Frontal cortex (tissue), 4 donors: ENCODE data around the gene CELF5. TPM values are rescaled to one million over a fixed set of nuclear protein-coding genes. Genes with fewer than 3 reads are reported as not detected.
"Not testable (repeated sequence)": the region's sequence is repeated elsewhere in the genome, so short reads cannot be mapped to it uniquely, and the experiment has no call there.

Experiments used
- DNase-seq, 2 donors: peaks; one replicate each; pipeline ENCODE4 v3.0.0; 2012; ENCODE audit warnings: low spot score in 2 of 2
- FAIRE-seq: peaks from 2 replicates; lab custom pipeline; 2012; peaks lifted over from hg19 to GRCh38; lab: Jason Lieb, UNC
- total RNA-seq: library from RNA; depleted of rRNA; stranded (reverse); fragments of >200 nt; gene quantifications from one replicate; pipeline ENCODE4 v1.2.3, GENCODE V29; 2014
- donor health status: control.
- donor health status: control.
- donor health status: control.

Gene CELF5
- total RNA-seq, 1 donor from 2014 or later, result 50.1 TPM

GRCh38 chr19:3234800-3235199 is 10.3 kb downstream of the CELF5 start:
- FAIRE-seq (no peak), DNase-seq (no peak)

- DNase-seq, result not testable (repeated sequence)
Measured at GRCh38 chr19:3235604-3236003, 11.1 kb downstream of the CELF5 start.

GRCh38 chr19:3236272-3236671 is 11.8 kb downstream of the CELF5 start:
- FAIRE-seq (no peak), DNase-seq (no peak)

More at GRCh38 chr19:3235604-3236003, 11.1 kb downstream of the CELF5 start:
- FAIRE-seq, result not testable (repeated sequence)

- DNase-seq, result no peak
Measured at GRCh38 chr19:3238066-3238561, 13.7 kb downstream of the CELF5 start.

GRCh38 chr19:3239367-3239766 is 14.9 kb downstream of the CELF5 start:
- FAIRE-seq, result no peak
- DNase-seq, result no peak

More at GRCh38 chr19:3238066-3238561, 13.7 kb downstream of the CELF5 start:
- FAIRE-seq, result no peak

- DNase-seq, result no peak
- FAIRE-seq, result no peak
Measured at GRCh38 chr19:3243819-3244700, 19.6 kb downstream of the CELF5 start.

GRCh38 chr19:3245050-3245449 is 20.6 kb downstream of the CELF5 start:
- no peak for FAIRE-seq
- no peak for DNase-seq

- DNase-seq (no peak), FAIRE-seq (no peak)
Measured at GRCh38 chr19:3248728-3249326, 24.4 kb downstream of the CELF5 start.

- FAIRE-seq, result no peak
- no peak for DNase-seq
Measured at GRCh38 chr19:3249408-3249807, 24.9 kb downstream of the CELF5 start.

- FAIRE-seq (no peak), DNase-seq (no peak)
Measured at GRCh38 chr19:3250675-3251074, 26.2 kb downstream of the CELF5 start.

GRCh38 chr19:3251229-3251628 is 26.8 kb downstream of the CELF5 start:
- FAIRE-seq, result no peak
- DNase-seq, result no peak

- FAIRE-seq (no peak), DNase-seq (no peak)
Measured at GRCh38 chr19:3252650-3253049, 28.2 kb downstream of the CELF5 start.

- DNase-seq (no peak), FAIRE-seq (no peak)
Measured at GRCh38 chr19:3253270-3253669, 28.8 kb downstream of the CELF5 start.

- no peak for DNase-seq
- no peak for FAIRE-seq
Measured at GRCh38 chr19:3254520-3254919, 30.1 kb downstream of the CELF5 start.

- DNase-seq, result no peak
- no peak for FAIRE-seq
Measured at GRCh38 chr19:3257071-3257470, 32.6 kb downstream of the CELF5 start.

GRCh38 chr19:3262362-3262761 is 37.9 kb downstream of the CELF5 start:
- DNase-seq (no peak), FAIRE-seq (no peak)

- no peak for FAIRE-seq
- no peak for DNase-seq
Measured at GRCh38 chr19:3263866-3264265, 39.4 kb downstream of the CELF5 start.

GRCh38 chr19:3265432-3265831 is 41.0 kb downstream of the CELF5 start:
- DNase-seq (no peak), FAIRE-seq (no peak)

- no peak for FAIRE-seq
- no peak for DNase-seq
Measured at GRCh38 chr19:3266092-3266693, 41.7 kb downstream of the CELF5 start.

GRCh38 chr19:3266792-3267514 is 42.5 kb downstream of the CELF5 start:
- no peak for DNase-seq
- FAIRE-seq, result no peak
